HG02973 (cell line): Measurements from ENCODE around the gene PCLO.
"Not testable (repeated sequence)": the region's sequence is repeated elsewhere in the genome, so short reads cannot be mapped to it uniquely, and the experiment has no call there.

Experiments
- ATAC-seq: cut with Tn5 transposase; IDR thresholded peaks from one replicate; pipeline ENCODE4 v1.9.1; 2021; ENCODE audit warnings: moderate library complexity; ENCODE audit not compliant: unreplicated experiment

Gene PCLO

DNA sequence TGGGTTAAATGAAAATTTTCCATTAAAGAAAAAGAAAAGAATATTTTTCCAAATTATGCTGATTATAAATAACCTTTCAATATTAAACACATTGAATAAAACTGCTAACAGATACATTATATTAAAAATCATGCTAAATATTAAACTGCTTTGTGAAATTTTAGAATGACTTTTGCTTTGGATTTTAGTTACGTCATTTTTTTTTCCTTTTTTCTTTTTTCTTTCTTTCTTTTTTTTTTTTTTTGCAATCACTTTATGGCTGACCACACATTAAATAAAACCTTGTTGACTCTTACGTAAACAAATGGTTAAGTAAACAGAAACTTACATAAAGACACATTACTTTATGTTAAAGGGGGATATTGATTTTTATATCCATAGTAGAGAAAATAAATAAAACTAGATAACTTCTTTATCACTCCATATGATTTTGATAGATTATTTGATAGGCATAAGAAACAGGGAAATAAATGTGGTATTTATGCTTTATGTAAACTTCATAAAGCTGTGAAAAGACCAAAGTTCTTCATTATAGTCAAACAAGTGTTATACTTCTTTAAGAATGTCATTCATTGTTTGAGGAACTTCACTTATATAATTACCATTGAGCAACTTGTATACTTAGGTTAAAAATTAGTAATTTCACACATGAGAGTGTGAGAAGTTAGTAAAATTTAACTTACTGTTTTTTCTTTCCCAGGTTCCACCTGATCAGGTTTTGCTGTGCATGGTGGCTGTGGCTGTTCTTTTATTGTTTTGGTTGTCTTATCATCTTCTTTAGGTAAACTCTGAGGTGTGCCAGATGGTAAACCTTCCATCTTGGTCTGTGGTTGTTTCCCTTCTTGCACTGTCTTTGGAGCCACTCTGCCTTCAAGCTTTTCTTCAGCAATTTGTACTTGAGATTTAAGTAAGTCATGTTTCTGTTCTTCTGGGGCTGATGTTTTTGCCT is 197.3 kb downstream of the PCLO start:
- no peak for ATAC-seq

DNA sequence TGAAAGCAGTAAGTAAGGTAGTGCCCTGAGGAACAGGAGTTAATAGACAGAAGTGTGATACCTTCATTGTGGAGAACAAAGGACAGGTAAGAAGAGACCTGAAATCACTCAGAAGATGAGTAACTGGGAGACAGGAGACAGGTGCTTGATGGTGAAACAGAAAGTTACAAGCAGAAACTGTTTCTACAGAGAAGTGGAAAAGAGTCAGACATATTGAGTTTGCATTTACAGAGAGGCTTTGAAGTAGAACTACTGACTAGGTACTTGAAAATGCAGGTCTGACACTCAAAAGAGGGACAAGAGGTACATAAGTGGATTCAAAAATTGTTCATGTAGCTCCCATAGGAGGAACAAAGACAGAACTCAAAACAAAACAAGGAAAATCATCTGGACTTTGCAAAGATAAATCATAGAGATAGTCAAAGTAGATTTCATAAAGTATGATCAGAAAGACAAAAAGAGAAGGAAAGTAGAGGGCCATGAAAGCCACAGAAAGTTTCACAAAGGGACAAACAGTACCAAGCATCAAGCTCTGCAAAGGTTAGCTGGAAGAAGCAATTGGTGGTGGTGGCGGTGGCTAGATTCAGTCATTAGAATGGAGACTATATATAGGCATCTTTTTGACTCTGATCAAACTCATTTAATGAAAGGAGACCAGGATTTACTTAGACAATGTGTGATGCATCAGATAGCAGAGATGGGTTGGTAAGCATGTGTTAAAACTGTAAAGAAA is 198.4 kb downstream of the PCLO start:
- ATAC-seq, result peak; percentile 86

DNA sequence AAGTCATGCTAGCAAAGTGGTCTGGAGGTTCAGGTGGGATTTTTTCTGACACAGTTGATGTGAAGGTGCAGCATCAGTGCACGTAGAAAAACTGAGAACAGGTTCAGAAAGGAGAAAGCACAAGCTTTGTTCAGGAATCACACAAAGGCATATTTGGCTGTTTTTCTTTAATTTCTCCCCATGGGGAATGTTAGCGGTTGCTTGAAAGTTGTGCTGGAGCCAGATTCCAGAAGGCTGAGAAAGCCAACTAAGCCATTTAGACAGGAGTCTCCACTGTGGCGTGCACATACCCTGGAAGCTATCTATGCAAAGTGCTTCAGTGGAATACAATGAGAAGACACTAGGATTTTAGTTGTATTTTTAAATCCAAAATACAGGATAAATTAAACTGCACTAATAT is 201.4 kb downstream of the PCLO start:
- ATAC-seq, result no peak

DNA sequence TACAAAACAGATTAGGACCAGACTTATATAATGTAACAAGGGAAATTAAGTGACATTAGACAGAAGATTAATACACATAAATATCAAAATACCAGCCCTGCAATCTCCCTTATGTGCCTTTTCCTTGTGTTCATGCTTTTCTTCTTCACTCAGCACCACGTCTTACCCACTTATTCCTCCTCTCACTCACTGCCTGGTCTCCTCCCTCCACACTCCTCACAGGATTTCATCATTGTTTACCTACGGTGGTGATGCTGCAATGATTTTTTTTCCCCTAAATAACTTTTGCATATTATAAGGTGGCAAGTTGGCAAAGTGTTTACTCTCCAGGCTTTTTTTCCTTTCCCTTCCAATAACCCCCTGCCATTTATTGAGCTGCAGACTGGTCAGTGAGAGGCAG is 203.2 kb downstream of the PCLO start:
- ATAC-seq, result no peak

DNA sequence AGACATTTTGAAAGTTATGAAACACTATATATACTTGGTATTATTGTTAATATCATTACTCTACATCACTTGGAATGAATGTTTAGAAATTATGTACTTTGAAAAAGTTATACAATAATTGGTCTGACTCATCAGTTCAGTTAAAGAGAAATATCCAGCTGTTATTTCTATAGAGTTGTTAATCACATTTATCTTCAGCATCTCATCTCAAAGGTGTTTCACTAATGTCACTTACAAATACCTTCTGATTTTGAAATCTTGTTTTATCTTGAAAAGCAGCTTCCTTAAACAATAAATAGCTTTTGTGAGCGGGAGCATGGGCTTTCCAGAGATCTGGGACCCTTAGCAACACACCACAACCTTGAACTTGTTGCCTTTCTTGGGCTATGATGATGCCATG is 205.2 kb downstream of the PCLO start:
- ATAC-seq, result no peak

DNA sequence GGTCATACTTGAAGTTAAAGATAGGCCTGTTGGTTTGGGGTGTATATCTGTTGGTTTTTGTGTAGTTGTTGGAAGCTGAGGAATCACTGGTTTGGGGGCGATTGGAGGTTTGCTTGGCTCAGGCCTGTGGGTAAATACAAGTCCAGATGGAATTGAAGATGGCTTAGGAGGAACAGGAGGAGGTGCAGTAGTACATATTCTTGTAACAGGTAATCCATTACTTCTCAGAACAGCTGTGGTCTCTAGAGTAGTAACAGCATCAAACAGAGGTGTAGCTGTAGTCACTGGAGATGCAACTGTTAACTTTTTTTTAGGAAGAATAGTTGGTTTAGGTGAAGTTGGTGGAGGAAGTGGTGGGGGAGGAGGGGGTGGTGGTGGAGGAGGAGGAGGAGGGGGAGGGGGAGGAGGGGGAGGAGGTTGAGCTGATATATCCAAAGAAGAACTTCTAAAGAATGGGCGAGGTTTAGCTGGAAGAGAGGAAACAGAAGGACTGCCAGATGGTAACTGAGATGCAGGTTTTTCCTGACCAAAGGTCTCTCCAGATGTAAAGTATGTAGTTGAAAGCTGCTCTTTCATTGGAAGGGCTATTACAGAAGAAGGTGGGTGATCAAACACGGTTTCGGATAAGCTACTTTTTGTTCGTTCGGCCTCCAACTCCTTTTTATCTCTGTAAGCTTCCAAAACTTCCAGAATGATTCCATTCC is 209.2 kb downstream of the PCLO start:
- ATAC-seq, result no peak

DNA sequence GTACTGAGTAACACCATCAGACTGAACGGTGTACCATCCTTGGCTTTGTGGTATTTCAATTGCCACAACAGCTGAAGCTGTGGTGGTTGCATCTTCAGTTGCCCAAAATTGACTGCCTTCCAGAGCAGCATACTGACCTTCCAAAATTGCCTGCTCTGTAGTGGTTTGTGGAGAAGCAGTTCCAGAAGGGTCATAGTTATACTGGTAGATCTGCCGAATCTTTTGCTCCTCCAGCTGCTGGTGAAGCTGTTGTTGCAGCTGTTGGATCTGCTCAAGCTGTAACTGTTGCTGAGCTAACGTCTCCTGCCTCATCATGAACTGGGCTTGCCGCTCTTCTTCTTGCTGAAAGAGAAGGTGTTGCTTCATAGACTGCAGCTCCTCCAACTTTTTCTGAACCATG is 212.2 kb downstream of the PCLO start:
- no peak for ATAC-seq

DNA sequence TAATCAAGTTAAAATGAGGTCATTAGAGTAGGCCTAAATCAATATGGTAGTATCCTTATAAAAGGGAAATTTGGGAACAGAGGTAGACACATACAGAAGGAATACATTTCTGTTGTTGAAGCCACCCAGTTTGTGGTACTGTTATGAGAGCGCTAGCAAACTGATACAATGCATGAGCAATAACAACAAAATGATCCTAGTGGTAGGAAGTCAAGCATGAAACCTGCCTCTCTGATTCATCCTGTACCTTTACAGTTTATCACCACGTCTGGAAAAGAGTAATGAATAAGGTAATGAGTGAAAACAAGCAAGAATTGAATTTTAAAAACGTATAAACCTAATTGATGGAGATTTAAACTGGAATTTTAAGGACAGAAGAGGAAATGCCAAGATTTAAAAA is 217.2 kb downstream of the PCLO start:
- ATAC-seq, result no peak

DNA sequence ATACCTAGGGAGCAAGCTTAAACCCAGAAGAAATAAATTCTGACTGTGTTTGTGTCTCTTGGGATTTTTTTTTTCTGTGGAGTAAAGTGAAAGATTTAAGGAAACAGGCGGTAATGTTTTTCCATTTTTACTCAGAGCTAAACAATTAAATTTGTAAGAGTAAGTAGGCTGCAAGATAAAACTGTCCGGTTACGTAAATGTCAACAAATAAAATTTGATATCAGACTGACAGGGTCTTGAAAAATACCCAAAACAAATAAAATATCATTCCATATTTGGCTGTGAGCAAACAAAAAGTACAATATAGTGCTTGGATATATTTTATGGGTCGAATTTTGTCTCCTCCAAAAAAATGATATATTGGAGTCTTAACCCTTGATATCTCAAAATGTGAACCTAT is 217.6 kb downstream of the PCLO start:
- ATAC-seq, result no peak

DNA sequence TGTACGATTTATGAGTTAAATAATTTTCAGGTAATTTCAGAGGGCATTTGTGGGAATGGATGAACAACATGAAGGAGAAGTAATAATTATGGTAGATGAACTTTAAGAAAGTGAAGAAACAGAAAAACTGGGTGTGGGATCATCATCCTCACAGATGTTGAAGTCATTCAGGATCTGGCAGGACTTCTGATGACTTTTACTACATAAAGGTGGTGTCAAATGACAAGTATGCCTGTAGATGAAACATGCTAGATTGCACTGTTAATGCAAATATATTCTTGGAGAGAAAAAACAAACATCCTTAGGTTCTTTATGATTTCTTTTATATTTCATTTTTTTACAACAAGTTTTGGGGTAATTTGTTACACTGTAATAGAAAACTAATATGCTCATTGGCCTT is 230.2 kb downstream of the PCLO start:
- ATAC-seq, result no peak

DNA sequence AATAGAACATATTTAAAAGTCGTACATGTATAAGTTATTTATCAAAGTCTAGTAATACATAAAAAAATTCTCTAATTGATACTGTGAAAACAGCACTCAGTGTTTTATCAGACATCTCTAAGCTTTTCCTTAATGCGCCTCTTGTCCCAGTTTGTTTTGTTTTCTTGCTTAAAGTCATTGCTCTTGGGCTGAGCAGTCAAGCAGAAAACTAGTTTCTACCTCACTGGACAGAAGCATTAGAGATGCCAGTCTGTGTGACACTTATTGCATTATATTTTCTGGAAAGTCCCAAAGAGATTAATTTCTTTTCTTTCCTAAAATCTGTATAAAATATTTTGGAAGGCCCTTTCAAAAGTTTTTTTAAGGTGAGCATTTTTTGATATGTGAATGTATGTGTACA is 236.2 kb downstream of the PCLO start:
- no peak for ATAC-seq

DNA sequence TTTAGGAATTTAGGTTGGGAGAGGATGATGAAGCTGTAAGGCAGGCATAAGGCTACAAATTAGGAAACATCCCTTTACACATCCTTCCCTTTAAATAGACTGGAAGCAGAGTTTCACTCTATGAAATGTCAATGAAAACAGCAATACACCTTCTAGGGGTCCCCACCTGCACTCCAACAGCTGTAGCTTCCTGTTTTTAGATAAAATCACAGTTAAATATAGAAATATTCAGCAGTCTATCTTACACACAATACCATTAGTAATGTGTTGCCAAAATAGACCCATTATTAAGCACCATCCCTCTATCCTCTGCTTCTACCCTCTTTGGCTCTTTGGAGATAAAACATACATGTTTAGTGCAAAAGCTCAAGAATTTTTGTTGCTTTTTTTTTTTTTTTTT is 237.4 kb downstream of the PCLO start:
- ATAC-seq, result no peak

DNA sequence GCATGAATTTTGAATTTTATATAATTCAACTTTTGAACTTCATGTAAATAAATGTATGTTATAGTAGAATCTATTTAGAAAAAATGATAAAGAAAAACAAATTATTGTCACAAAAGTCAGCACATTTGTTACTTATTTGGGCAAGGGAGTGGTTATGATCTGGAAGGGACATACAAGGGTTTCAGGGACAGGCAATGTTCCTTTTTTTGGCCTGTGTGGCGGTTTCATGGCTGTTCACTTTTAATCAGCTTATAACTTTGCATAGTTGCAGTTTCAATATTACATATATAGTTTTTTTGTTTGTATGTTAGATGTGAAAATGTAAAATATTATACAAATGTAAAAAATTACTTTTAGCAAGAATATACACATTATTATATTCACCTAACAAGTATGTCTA is 256.2 kb downstream of the PCLO start:
- peak; percentile 62 for ATAC-seq

DNA sequence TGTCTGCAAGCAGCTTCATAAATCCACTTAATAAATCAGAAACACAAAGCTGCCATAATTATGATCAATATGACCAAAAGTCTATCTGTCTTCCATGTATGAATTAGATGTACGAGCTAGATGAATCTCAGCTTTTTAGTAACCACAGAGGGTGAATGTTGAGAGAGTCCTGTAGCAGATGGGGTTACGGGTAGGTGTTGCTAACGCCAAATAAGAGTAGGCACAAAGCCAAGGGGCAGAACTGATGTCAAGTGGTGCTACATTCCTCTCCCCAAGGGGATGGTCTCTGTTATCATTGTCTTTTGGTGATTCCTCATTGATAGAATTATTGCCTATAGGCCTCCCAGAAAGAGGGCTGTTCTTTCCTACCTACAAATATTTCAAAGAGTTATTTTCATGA is 257.8 kb downstream of the PCLO start:
- no peak for ATAC-seq

DNA sequence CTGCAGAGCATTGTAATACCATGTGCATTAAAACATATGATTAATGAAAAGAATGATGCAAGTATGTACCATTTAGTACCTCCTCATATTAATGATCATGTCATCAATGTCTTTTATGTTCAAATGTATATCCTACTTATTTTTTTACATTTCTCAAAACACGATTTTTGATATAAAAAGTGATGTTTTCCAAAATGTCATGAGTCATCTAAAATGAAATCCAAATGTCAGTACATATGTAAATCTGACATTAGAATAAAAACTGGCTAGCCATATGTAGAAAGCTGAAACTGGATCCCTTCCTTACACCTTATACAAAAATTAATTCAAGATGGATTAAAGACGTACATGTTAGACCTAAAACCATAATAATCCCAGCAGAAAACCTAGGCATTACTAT is 261.6 kb downstream of the PCLO start:
- not testable (repeated sequence) for ATAC-seq

DNA sequence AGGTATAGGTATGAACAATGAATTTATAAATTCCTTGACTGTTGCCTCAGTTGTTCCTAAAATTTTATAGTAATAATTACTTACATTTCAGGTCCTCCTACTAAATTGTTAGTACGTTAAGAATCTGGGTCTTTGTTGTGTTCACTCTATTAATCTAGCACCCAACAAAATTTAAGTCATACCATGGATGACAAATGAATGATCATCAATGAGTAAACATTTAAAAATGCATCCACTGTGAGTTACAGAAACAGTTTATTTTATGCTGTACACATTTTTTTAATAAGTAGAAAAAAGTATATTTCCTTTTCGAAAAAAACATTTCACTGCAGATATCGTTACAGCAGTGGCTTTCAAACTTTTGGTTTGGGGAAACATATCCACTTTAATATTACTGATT is 265.2 kb downstream of the PCLO start:
- no peak for ATAC-seq

DNA sequence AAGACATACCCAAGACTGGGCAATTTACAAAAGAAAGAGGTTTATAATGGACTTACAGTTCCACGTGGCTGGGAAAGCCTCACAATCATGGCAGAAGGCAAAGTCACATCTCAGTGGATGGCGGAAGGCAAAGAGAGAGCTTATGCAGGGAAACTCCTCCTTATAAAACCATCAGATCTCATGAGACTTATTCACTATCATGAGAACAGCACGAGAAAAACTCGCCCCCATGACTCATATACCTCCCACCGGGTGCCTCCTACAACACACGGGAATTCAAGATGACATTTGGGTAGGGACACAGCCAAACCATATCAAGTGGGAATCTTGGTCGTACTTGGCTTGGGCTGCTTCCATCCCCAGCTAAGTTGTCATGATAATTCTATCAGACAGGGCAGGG is 268.3 kb downstream of the PCLO start:
- ATAC-seq, result not testable (repeated sequence)

DNA sequence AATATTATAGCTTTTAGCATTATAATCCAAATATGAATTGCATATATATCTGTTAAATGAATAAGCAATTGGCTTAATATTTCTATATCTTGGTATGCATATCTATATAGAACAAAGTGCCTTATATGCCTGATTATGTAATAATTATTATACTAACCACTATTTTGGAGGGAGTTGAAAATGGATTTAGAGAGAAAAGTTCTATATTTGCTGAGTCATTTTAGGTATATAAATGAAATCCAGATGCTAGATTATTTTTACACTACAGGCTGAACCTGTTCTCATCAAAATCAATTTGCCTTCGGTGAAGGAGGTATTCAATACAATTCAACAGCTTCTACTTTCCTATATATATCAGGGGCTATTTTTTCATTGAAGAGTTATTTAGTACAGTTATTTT is 276.4 kb downstream of the PCLO start:
- no peak for ATAC-seq

DNA sequence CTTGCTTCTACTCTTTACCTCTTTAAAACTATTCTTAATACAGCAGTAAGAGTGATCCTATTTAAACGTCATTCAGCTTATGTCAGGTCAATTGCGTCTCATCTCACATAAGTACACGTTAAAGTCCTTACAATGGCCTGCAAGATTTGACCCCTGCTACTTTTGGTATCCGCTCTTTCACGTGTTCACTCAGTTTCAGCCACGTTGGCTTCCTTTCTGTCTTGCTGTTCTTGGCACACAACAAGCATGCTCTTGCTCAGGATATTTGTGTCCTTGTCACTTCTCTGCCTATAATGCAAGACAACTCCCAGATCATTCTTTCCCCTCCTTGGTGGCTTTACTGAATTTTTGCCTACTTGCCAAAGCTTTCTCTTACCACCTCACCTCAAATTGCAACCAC is 296.8 kb downstream of the PCLO start:
- ATAC-seq, result no peak

DNA sequence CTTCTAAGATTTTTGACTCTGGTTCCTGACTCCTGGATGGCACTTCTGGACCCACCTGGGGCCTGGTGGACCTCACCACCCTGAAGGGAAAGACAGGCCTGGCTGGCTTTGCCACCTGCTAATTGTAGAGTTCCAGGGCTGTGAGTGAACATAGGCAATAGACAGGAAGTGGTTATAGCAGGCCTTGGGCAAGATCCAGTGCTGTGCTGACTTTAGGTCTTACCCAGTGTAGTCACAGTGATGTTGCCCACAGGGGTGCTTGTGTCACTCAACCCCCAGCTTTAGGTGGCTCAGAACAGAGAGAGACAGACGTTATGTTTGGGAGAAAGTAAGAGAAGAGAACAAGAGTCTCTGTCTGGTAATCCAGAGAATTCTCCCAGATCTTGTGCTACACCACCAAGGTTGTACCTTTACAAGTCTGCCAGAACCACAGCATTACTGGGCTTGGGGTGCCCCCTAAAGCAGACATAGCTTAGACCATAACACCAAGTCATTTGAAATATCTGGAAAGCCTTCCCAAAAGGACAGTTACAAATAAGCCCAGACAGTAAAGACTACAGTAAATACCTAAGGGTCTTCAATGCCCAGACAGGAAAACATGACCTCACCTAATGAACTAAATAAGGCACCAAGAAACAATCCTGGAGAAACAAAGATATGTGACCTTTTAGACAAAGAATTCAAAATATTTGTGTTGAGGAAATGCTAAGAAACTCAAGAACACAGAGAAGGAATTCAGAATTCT is 303.4 kb downstream of the PCLO start:
- ATAC-seq, result no peak

DNA sequence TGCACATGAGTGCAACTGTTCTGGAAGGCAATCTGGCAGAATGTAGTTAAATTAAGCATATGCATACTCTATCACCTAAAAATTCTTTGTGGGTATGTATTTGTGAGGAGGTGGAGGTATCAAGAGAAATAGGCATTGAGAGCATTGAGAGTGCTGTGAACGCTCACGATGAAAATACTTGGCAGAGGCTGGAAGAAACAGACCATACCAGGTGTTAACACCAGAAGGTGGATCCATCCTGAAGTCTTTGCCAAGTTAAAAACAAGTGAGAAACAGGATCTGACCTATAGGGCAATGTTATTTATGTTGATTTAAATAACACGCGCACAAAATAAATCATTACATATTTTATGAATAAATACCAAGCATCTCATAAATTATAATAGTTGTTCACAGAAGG is 311.6 kb downstream of the PCLO start:
- ATAC-seq, result no peak
